ENCODE data around the gene TMIE. TPM values are rescaled to one million over a fixed set of nuclear protein-coding genes. Genes with fewer than 3 reads are reported as not detected.

The TMIE gene
- polyA plus RNA-seq, 1 donor from 2014 or later: not detected

GRCh38 chr3:46656778-46657556 lies 44.2 kb upstream of the TMIE start:
- Histone ChIP-seq H3K9me2 (ENCODE audit: insufficient read depth, low read length) (no peaks in the 10 kb centered on the region), H3K27me3 (ENCODE audit: insufficient read depth, low read depth, low read length) (no peaks in the 10 kb centered on the region), H3K4me2 (ENCODE audit: low read length) (no peak overlapping the region), H2AFZ (ENCODE audit: low read depth, low read length) (no peak overlapping the region), H3K4me3 (ENCODE audit: low read length) (no peak overlapping the region), H4K20me1 (ENCODE audit: insufficient read depth) (no peaks in the 10 kb centered on the region), H3K9me3 (ENCODE audit: low read length) (no peaks in the 10 kb centered on the region), H3K79me2 (replicated peaks; ENCODE audit: insufficient read depth, low read length) (no peaks in the 10 kb centered on the region), H3K9ac (ENCODE audit: low read length) (no peak overlapping the region), H3K27ac (ENCODE audit: low read length) (no peak overlapping the region), H3F3A (ENCODE audit: insufficient read depth, low read length, poor library complexity, severe bottlenecking) (no peaks in the 10 kb centered on the region), H3K36me3 (ENCODE audit: insufficient read depth, low read length) (no peaks in the 10 kb centered on the region)
- TF ChIP-seq POLR2AphosphoS5 (IDR thresholded peaks at IDR 0.05): no peak
- no peak for TF ChIP-seq MXI1 (conservative IDR thresholded peaks at IDR 0.05; ENCODE audit: poor library complexity, severe bottlenecking)
- TF ChIP-seq TAF1 (IDR thresholded peaks at IDR 0.05; ENCODE audit: low read depth): no peak
- no peak for TF ChIP-seq SMC3 (conservative IDR thresholded peaks at IDR 0.05; ENCODE audit: poor library complexity)

GRCh38 chr3:46659285-46659684 lies 41.9 kb upstream of the TMIE start:
- no peaks in the 10 kb centered on the region for H3K27me3 ChIP-seq (ENCODE audit: insufficient read depth, low read depth, low read length)
- H3K36me3 ChIP-seq (ENCODE audit: insufficient read depth, low read length): no peaks in the 10 kb centered on the region
- no peaks in the 10 kb centered on the region for H4K20me1 ChIP-seq (ENCODE audit: insufficient read depth)
- no peak overlapping the region for H2AFZ ChIP-seq (ENCODE audit: low read depth, low read length)
- H3K79me2 ChIP-seq (replicated peaks; ENCODE audit: insufficient read depth, low read length): no peaks in the 10 kb centered on the region
- no peak overlapping the region for H3K9ac ChIP-seq (ENCODE audit: low read length)
- no peaks in the 10 kb centered on the region for H3K9me3 ChIP-seq (ENCODE audit: low read length)
- no peaks in the 10 kb centered on the region for H3K9me2 ChIP-seq (ENCODE audit: insufficient read depth, low read length)
- H3K4me3 ChIP-seq (ENCODE audit: low read length): no peak overlapping the region
- no peaks in the 10 kb centered on the region for H3F3A ChIP-seq (ENCODE audit: insufficient read depth, low read length, poor library complexity, severe bottlenecking)
- no peak overlapping the region for H3K27ac ChIP-seq (ENCODE audit: low read length)
- no peak overlapping the region for H3K4me2 ChIP-seq (ENCODE audit: low read length)
- TF ChIP-seq MXI1 (conservative IDR thresholded peaks at IDR 0.05; ENCODE audit: poor library complexity, severe bottlenecking) (no peak), TAF1 (IDR thresholded peaks at IDR 0.05; ENCODE audit: low read depth) (no peak), EP300 (conservative IDR thresholded peaks at IDR 0.05; ENCODE audit: poor library complexity, severe bottlenecking) (no peak), CTCF (IDR thresholded peaks at IDR 0.05; ENCODE audit: poor library complexity, severe bottlenecking) (no peak), RAD21 (conservative IDR thresholded peaks at IDR 0.05) (no peak), EZH2 (IDR thresholded peaks at IDR 0.05; ENCODE audit: borderline replicate concordance, insufficient read depth, low read length, poor library complexity, severe bottlenecking) (no peak), POLR2AphosphoS5 (IDR thresholded peaks at IDR 0.05) (no peak), REST (IDR thresholded peaks at IDR 0.05; ENCODE audit: borderline replicate concordance) (no peak), SMC3 (conservative IDR thresholded peaks at IDR 0.05; ENCODE audit: poor library complexity) (no peak)
